Common myeloid progenitor, CD34-positive (primary cell): Measurements from ENCODE around the gene ASTN2.

Experiments
- CTCF ChIA-PET: fragments of 350-600 bp; sonication (Branson Sonifier 250); formaldehyde crosslinking; loops from one replicate; lab custom pipeline; 2021; ENCODE audit warnings: antibody characterized with exemption; lab: Charles Lee
- POLR2A ChIA-PET: fragments of 350-600 bp; sonication (Branson Sonifier 250); formaldehyde crosslinking; loops from one replicate; lab custom pipeline; 2021; ENCODE audit warnings: antibody characterized with exemption; lab: Charles Lee
- DNase-seq, 3 donors: peaks; one replicate each; pipeline versions ENCODE4 v3.0.0 to v3.0.0-alpha.2; 2013
- H3K27ac ChIP-seq, 2 experiments: 1 replicate in 1 of 2; 2 replicates in 1 of 2; pipeline ENCODE4 v1.7.0; 2013; ENCODE audit warnings: inconsistent platforms in 2 of 2, low read length in 2 of 2, mild to moderate bottlenecking in 2 of 2, low read depth in 1 of 2, moderate library complexity in 1 of 2; ENCODE audit not compliant: severe bottlenecking in 2 of 2, insufficient read depth in 1 of 2, poor library complexity in 1 of 2
- H3K27me3 ChIP-seq, 5 experiments: replicated peaks in 2 of 5; 1 replicate in 3 of 5; 2 replicates in 2 of 5; pipeline versions ENCODE4 v1.6.1 to v1.7.0; 2013; ENCODE audit warnings: low read length in 4 of 5, mild to moderate bottlenecking in 2 of 5, moderate library complexity in 2 of 5, inconsistent platforms in 1 of 5; ENCODE audit not compliant: insufficient read depth in 5 of 5, control insufficient read depth in 4 of 5
- H3K36me3 ChIP-seq, 4 experiments: 1 replicate in 2 of 4; 2 replicates in 2 of 4; pipeline versions ENCODE4 v1.6.1 to v1.7.0; 2013; ENCODE audit warnings: low read length in 3 of 4, control low read depth in 1 of 4, mild to moderate bottlenecking in 1 of 4; ENCODE audit not compliant: control insufficient read depth in 4 of 4, insufficient read depth in 4 of 4
- H3K4me1 ChIP-seq, 4 experiments: 1 replicate in 3 of 4; 2 replicates in 1 of 4; pipeline versions ENCODE4 v1.6.1 to v1.7.1; 2013; ENCODE audit warnings: low read length in 3 of 4, mild to moderate bottlenecking in 3 of 4, control low read depth in 1 of 4, inconsistent platforms in 1 of 4, moderate library complexity in 1 of 4; ENCODE audit not compliant: control insufficient read depth in 4 of 4, insufficient read depth in 4 of 4; ENCODE audit errors: control extremely low read depth in 1 of 4
- H3K4me3 ChIP-seq, 7 experiments: 1 replicate in 4 of 7; 2 replicates in 3 of 7; pipeline versions ENCODE4 v1.5.1 to v1.7.0; 2013; ENCODE audit warnings: mild to moderate bottlenecking in 7 of 7, low read length in 6 of 7, moderate library complexity in 6 of 7, inconsistent platforms in 2 of 7, low read depth in 2 of 7, control low read depth in 1 of 7; ENCODE audit not compliant: insufficient read depth in 4 of 7, control insufficient read depth in 1 of 7; ENCODE audit errors: extremely low read depth in 1 of 7
- H3K9me3 ChIP-seq, 5 experiments: 1 replicate in 4 of 5; 2 replicates in 1 of 5; pipeline versions ENCODE4 v1.6.1 to v1.7.1; 2013; ENCODE audit warnings: low read length in 4 of 5, mild to moderate bottlenecking in 2 of 5, inconsistent platforms in 1 of 5, low read depth in 1 of 5, moderate library complexity in 1 of 5; ENCODE audit not compliant: control insufficient read depth in 4 of 5, insufficient read depth in 2 of 5; ENCODE audit errors: control extremely low read depth in 1 of 5
- WGBS: methylation state at CpG from one replicate; pipeline ENCODE4 v1.1.5; 2013; ENCODE audit not compliant: insufficient coverage; 5-methylcytosine and 5-hydroxymethylcytosine counted together

Gene ASTN2

DNA sequence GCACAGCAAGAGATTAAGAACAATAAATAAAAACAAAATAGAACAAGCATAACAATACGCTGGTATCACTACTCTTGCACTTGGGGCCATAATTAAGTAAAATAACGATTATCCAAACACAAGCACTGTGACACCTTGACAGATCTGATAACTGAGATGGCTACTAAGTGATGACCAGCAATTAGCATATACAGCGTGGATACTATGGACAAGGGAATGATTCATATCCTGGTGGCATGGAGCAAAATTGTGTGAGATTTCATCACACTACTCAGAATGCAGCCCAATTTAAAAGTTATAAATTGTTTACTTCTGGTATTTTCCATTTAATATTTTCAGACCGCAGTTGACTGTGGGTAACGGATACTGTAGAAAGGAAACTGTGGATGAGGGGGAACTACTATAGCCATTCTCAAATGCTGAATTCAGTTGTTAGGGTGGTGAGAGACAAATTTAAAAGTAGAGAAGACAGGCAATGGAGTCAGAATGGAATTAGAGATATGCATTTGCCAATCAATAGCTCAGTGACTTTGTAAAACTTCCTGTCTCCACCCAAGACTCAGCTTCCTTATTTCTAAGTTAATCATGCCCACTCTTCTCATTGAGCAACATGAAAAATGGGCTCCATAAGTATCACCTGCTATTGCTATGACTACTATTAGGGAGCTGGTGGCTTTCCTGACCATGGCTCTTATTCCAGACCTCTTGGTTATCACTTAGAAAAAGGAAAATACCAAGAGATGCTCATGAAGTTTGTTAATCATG, 427.0 kb downstream of the ASTN2 start:
- DNase-seq = peak in 2 of 3 donors; percentile 31 to 93
- ChIA-PET POLR2A (no interaction called here), CTCF (no interaction called here)
- Histone ChIP-seq H3K27ac (no peak overlapping the region), H3K4me3 (peak overlapping the region in 3 of 7 experiments; percentile 10 to 37 (median 21)), H3K9me3 (no peaks in the 10 kb centered on the region), H3K36me3 (no peaks in the 10 kb centered on the region), H3K27me3 (no peaks in the 10 kb centered on the region), H3K4me1 (peaks cover 4 to 60% (median 33%) of the 10 kb centered on the region in 4 experiments)
- WGBS = 0% methylated on average over 2 of the region's 5 CpGs

DNA sequence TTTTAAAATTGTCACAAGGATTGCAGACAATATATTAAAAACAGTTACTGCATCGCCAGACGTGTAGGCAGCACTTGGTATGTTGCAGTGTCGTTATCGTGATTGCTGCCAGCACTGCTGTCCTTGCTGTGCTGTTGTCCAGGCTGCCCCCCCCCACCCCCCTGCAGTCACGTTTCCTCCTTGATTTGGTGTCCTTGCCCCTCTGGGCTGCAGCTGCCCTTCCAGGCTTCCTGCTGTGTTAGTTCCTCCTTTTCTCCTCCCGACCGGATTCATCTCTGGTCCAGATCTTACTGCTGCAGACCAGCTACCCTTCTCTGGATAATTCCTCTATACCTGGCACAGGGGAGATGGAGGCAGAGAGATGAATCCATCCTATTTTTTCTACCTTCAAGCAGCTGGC, 428.8 kb downstream of the ASTN2 start:
- peaks cover 4 to 48% (median 29%) of the 10 kb centered on the region in 4 experiments for H3K4me1 ChIP-seq
- H3K4me3 ChIP-seq = no peak overlapping the region
- no peak overlapping the region for H3K27ac ChIP-seq
- no peaks in the 10 kb centered on the region for H3K27me3 ChIP-seq
- ChIA-PET POLR2A (interaction anchor here (0.5 kb wide), 1 partner anchor 1541 kb away, joined by 4 read pairs; no protein-coding TSS in a partner anchor), CTCF (no interaction called here)
- no peaks in the 10 kb centered on the region for H3K9me3 ChIP-seq
- WGBS = 3% methylated on average over 4 of the region's 7 CpGs
- no peaks in the 10 kb centered on the region for H3K36me3 ChIP-seq
- DNase-seq = peak in 1 of 3 donors; percentile 47

DNA sequence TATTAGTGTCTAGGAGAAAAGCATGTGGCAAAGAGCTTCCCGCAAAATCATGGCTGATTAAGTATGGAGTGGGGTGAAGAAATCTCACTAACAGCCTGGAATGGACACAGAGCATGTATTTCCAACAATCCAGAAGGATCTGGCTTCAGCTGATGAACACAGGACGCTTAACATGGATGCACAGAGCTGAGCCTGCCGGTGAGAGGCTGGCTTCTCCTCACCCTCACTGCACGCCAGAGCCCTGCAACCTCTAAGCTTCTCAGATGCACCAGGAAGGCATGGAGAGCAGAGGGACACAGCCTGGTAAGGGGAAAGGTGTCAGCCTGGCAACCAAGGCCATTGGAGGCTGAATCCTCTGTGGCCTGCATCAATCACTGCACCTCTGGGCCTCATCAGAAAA, 429.3 kb downstream of the ASTN2 start:
- DNase-seq = no peak
- Histone ChIP-seq H3K36me3 (no peaks in the 10 kb centered on the region), H3K4me1 (peaks cover 4 to 51% (median 30%) of the 10 kb centered on the region in 4 experiments), H3K27ac (no peak overlapping the region), H3K27me3 (no peaks in the 10 kb centered on the region), H3K9me3 (no peaks in the 10 kb centered on the region), H3K4me3 (no peak overlapping the region)
- ChIA-PET POLR2A (no interaction called here), CTCF (no interaction called here)
- WGBS = 88% methylated on average over 4 of the region's 4 CpGs

DNA sequence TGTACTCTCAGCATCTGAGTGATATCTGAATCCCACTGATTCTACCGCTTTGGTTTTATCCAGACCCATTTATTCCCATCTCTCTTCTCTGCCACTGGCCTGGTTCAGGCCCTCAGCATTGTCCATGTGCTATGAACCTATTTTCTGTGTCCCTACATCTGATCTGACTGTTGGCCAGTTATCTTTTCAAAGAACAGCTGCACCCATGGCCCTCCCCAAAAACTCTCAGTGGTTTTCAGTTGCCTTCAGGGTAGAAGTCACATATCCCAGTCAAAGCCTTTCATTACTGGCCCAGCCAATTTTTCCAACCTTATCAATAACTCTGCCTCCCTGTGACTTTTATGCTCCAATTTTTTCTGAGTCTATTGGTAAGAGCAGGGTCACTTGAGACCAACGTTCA, 430.7 kb downstream of the ASTN2 start:
- CTCF ChIA-PET = no interaction called here
- Histone ChIP-seq H3K27me3 (no peaks in the 10 kb centered on the region), H3K36me3 (no peaks in the 10 kb centered on the region), H3K4me3 (no peak overlapping the region), H3K4me1 (peaks cover 7 to 56% (median 29%) of the 10 kb centered on the region in 4 experiments), H3K27ac (no peak overlapping the region), H3K9me3 (no peaks in the 10 kb centered on the region)
- no peak for DNase-seq
- 100% methylated on average over 1 of the region's 2 CpGs for WGBS
- POLR2A ChIA-PET = interaction anchor here (0.6 kb wide), 1 partner anchor 27 kb away, joined by 3 read pairs; no protein-coding TSS in a partner anchor

DNA sequence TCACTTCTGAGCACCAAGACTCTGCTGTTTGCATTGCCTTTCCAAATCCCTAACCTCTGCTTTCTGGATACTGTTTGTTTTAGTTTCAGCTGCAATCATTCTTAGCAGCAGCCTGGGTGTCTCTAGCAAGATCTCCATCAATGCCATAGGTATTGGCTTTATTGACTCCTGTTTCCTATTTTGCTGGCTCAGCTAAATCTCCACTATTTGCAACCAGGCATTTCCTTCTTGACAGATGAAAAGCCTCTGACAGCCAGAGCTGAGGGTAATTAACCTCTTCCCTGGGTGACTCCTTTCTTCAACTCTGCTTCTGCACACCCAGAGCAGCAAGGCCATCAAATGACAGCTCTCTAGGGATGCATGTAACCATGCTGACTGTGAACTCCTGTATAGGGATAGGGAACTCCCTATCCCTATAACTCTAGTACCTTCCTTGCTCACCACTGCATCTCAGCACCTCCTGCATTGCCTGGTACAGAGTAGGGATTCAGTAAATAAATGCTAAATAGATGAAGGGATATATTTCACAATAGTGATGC, 434.2 kb downstream of the ASTN2 start:
- DNase-seq = no peak
- Histone ChIP-seq H3K36me3 (no peaks in the 10 kb centered on the region), H3K4me1 (peaks cover 3 to 24% (median 14%) of the 10 kb centered on the region in 4 experiments), H3K27me3 (no peaks in the 10 kb centered on the region), H3K27ac (no peak overlapping the region), H3K9me3 (no peaks in the 10 kb centered on the region), H3K4me3 (no peak overlapping the region)
- POLR2A ChIA-PET = no interaction called here
- CTCF ChIA-PET = no interaction called here

DNA sequence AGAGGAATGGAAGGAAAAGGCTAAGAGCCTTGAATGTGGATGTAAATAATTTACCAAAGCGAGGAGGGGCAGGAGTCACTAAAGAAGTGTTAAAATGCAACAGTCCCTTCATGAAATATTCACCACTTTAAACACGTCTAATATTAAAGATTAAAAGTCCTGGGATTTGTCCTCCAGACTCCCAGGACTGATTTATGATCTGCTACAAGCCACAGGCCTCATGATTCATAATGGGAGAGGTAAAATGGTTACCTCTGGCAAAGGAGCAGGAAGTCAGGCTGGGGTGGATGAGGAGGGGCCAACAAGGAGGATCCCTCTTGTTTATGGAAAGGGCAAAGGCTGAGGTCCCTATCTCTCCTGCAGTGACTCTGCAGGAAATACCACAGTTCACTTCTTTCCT, 435.4 kb downstream of the ASTN2 start:
- WGBS = no CpG with 5 or more reads among the region's 2 CpGs
- ChIA-PET CTCF (no interaction called here), POLR2A (no interaction called here)

DNA sequence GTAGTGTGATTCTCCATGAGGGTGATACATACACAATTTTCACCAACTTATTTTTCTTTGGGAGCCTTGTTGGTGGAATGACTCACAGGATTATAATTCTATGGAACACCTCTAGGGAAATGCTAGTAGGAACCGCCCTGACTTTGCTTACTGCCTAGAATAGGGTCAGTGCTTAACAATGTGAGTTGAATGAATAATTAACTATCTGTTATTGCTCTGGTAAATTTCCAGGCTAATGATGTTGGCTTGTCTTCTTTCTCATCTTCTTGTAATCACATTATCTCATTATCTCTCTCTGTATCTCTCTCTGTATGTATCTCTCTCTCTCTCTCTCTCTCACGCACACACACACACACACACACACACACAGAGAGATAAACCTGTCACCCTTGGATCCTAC, 436.7 kb downstream of the ASTN2 start:
- Histone ChIP-seq H3K4me1 (peaks cover 0 to 18% (median 10%) of the 10 kb centered on the region in 4 experiments), H3K36me3 (no peaks in the 10 kb centered on the region), H3K9me3 (no peaks in the 10 kb centered on the region), H3K4me3 (no peak overlapping the region), H3K27ac (no peak overlapping the region), H3K27me3 (no peaks in the 10 kb centered on the region)
- ChIA-PET CTCF (no interaction called here), POLR2A (no interaction called here)
- DNase-seq = no peak
- WGBS = 88% methylated on average over 1 of the region's 2 CpGs

More for the DNA sequence above, 435.4 kb downstream of the ASTN2 start:
- Histone ChIP-seq H3K4me3 (no peak overlapping the region), H3K27ac (no peak overlapping the region), H3K9me3 (no peaks in the 10 kb centered on the region), H3K27me3 (no peaks in the 10 kb centered on the region), H3K36me3 (no peaks in the 10 kb centered on the region), H3K4me1 (peaks cover 0 to 18% (median 10%) of the 10 kb centered on the region in 4 experiments)
- DNase-seq = peak in 1 of 3 donors; percentile 47
